SK-N-SH treated with all-trans-retinoic acid at 6 μM for 48 hours (cell line): ENCODE results near the gene TSSK1B.
"Not testable (repeated sequence)": the region's sequence is repeated elsewhere in the genome, so short reads cannot be mapped to it uniquely, and the experiment has no call there.

Experiments used
- ARNTL ChIP-seq: fragments of 450-650 bp; formaldehyde crosslinking; IDR thresholded peaks from 2 replicates; pipeline ENCODE4 v1.5.0; 2020; ENCODE audit warnings: low read depth, mild to moderate bottlenecking, moderate library complexity, borderline replicate concordance
- CSDC2 ChIP-seq: fragments of 250-450 bp; sonication (Bioruptor Pico); IDR thresholded peaks from 2 replicates; pipeline ENCODE4 v1.5.0; 2020; ENCODE audit warnings: mild to moderate bottlenecking, moderate library complexity
- GLIS3 ChIP-seq: fragments of 250-450 bp; sonication (Bioruptor Pico); IDR thresholded peaks from 2 replicates; pipeline ENCODE4 v1.5.0; 2020; ENCODE audit warnings: mild to moderate bottlenecking, moderate library complexity
- PATZ1 ChIP-seq: fragments of 250-450 bp; sonication (Bioruptor Pico); IDR thresholded peaks from 2 replicates; pipeline ENCODE4 v1.8.0; 2020; ENCODE audit warnings: mild to moderate bottlenecking, moderate library complexity, borderline replicate concordance
- POU6F1 ChIP-seq: fragments of 250-450 bp; sonication (Bioruptor Pico); IDR thresholded peaks from 2 replicates; pipeline ENCODE4 v1.8.0; 2021; ENCODE audit warnings: low read depth, mild to moderate bottlenecking, moderate library complexity, borderline replicate concordance
- RARB ChIP-seq: fragments of 250-450 bp; sonication (Bioruptor Pico); IDR thresholded peaks from 2 replicates; pipeline ENCODE4 v1.8.0; 2021; ENCODE audit warnings: mild to moderate bottlenecking, moderate library complexity
- TCF4 ChIP-seq: fragments of 250-450 bp; sonication (Bioruptor Pico); IDR thresholded peaks from 2 replicates; pipeline ENCODE4 v1.8.0; 2021; ENCODE audit warnings: mild to moderate bottlenecking, moderate library complexity, borderline replicate concordance
- TOX ChIP-seq: fragments of 250-450 bp; sonication (Bioruptor Pico); IDR thresholded peaks from 2 replicates; pipeline ENCODE4 v1.8.0; 2021; ENCODE audit warnings: mild to moderate bottlenecking, moderate library complexity, borderline replicate concordance
- TSHZ2 ChIP-seq: fragments of 250-450 bp; sonication (Bioruptor Pico); IDR thresholded peaks from 2 replicates; pipeline ENCODE4 v1.5.0; 2020; ENCODE audit warnings: mild to moderate bottlenecking, moderate library complexity
- ZFP3 ChIP-seq: fragments of 250-450 bp; sonication (Bioruptor Pico); IDR thresholded peaks from 2 replicates; pipeline ENCODE4 v1.5.0; 2020; ENCODE audit warnings: mild to moderate bottlenecking, moderate library complexity
- ZFP30 ChIP-seq: fragments of 450-650 bp; formaldehyde crosslinking; IDR thresholded peaks from 2 replicates; pipeline ENCODE4 v1.5.0; 2022; ENCODE audit warnings: mild to moderate bottlenecking, moderate library complexity
- ZNF565 ChIP-seq: fragments of 450-650 bp; formaldehyde crosslinking; conservative IDR thresholded peaks from 2 replicates; pipeline ENCODE4 v1.5.0; 2020; ENCODE audit warnings: low read depth, mild to moderate bottlenecking, moderate library complexity
- ZNF70 ChIP-seq: fragments of 450-650 bp; formaldehyde crosslinking; IDR thresholded peaks from 2 replicates; pipeline ENCODE4 v1.5.0; 2020; ENCODE audit warnings: mild to moderate bottlenecking, moderate library complexity
- ZNF8 ChIP-seq: fragments of 450-650 bp; formaldehyde crosslinking; IDR thresholded peaks from 2 replicates; pipeline ENCODE4 v1.5.0; 2020; ENCODE audit warnings: mild to moderate bottlenecking, moderate library complexity

DNA sequence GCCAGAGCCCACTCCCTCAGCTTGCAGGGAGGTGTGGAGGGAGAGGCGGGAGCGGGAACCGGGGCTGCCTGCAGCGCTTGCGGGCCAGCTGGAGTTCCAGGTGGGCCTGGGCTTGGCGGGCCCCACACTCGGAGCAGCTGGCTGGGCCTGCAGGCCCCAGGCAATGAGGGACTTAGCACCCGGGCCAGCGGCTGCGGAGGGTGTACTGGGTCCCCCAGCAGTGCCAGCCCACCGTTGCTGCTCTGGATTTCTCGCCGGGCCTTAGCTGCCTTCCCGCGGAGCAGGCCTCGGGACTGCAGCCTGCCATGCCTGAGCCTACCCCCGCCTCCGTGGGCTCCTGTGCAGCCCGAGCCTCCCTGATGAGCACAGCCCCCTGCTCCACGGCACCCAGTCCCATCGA, 22.3 kb upstream of the TSSK1B start:
- not testable (repeated sequence) for TF ChIP-seq RARB (CRISPR knock-in tag); PATZ1 (CRISPR knock-in tag); ZFP3 (CRISPR knock-in tag); GLIS3 (CRISPR knock-in tag); TOX; POU6F1 (CRISPR knock-in tag); ARNTL (CRISPR knock-in tag); TSHZ2 (CRISPR knock-in tag); ZNF70; ZNF8 (CRISPR knock-in tag); CSDC2; ZNF565; TCF4; ZFP30 (CRISPR knock-in tag)
